HG03575 (cell line): ENCODE data around the gene RSPO4.
"Not testable (repeated sequence)": the region's sequence is repeated elsewhere in the genome, so short reads cannot be mapped to it uniquely, and the experiment has no call there.

Source experiments
- ATAC-seq: cut with Tn5 transposase; IDR thresholded peaks from one replicate; pipeline ENCODE4 v1.9.1; 2021; ENCODE audit not compliant: unreplicated experiment, insufficient number of reproducible peaks, low FRiP score; ENCODE audit errors: extremely low read depth

Gene RSPO4

GRCh38 chr20:1010659-1011058 is 8.5 kb upstream of the RSPO4 start:
- no peak for ATAC-seq

- ATAC-seq: no peak
These were observed 3.4 kb upstream of the RSPO4 start for GRCh38 chr20:1005452-1006027.

GRCh38 chr20:1003920-1004697 is 2.0 kb upstream of the RSPO4 start:
- no peak for ATAC-seq

- no peak for ATAC-seq
These were observed 811 bp upstream of the RSPO4 start for GRCh38 chr20:1002682-1003561.

- ATAC-seq: no peak
These were observed 995 bp downstream of the RSPO4 start for GRCh38 chr20:1001116-1001515.

GRCh38 chr20:998231-998830 is 3.8 kb downstream of the RSPO4 start:
- no peak for ATAC-seq

GRCh38 chr20:997486-997885 is 4.6 kb downstream of the RSPO4 start:
- ATAC-seq: no peak

- ATAC-seq: no peak
These were observed 5.1 kb downstream of the RSPO4 start for GRCh38 chr20:997016-997415.

GRCh38 chr20:995170-995569 is 6.9 kb downstream of the RSPO4 start:
- no peak for ATAC-seq

- no peak for ATAC-seq
These were observed 9.1 kb downstream of the RSPO4 start for GRCh38 chr20:992801-993535.

GRCh38 chr20:991850-992249 is 10.3 kb downstream of the RSPO4 start:
- no peak for ATAC-seq

- ATAC-seq: no peak
These were observed 11.7 kb downstream of the RSPO4 start for GRCh38 chr20:990293-990959.

GRCh38 chr20:988272-988671 is 13.8 kb downstream of the RSPO4 start:
- no peak for ATAC-seq

GRCh38 chr20:987677-988076 is 14.4 kb downstream of the RSPO4 start:
- no peak for ATAC-seq

GRCh38 chr20:986733-987355 is 15.3 kb downstream of the RSPO4 start:
- ATAC-seq: no peak

- ATAC-seq: not testable (repeated sequence)
These were observed 17.1 kb downstream of the RSPO4 start for GRCh38 chr20:984994-985393.

GRCh38 chr20:982754-983153 is 19.4 kb downstream of the RSPO4 start:
- no peak for ATAC-seq

- no peak for ATAC-seq
These were observed 25.1 kb downstream of the RSPO4 start for GRCh38 chr20:977021-977420.
